WTC11 (cell line): ENCODE results near the gene NUP210.

Source experiments
- NR1H2 ChIP-seq: sonication (generic); formaldehyde crosslinking; IDR thresholded peaks from 2 replicates; pipeline ENCODE4 v1.9.0; 2021; ENCODE audit warnings: mild to moderate bottlenecking, moderate library complexity, missing genetic modification reagents
- TF ChIP-seq, protein P1 (sequence below): sonication (generic); formaldehyde crosslinking; IDR thresholded peaks from 2 replicates; pipeline ENCODE4 v1.8.1; 2023; ENCODE audit warnings: mild to moderate bottlenecking, missing genetic modification reagents, moderate library complexity

- TF ChIP-seq NR1H2 (CRISPR knock-in tag), result no peak
- TF ChIP-seq, protein P1, sequence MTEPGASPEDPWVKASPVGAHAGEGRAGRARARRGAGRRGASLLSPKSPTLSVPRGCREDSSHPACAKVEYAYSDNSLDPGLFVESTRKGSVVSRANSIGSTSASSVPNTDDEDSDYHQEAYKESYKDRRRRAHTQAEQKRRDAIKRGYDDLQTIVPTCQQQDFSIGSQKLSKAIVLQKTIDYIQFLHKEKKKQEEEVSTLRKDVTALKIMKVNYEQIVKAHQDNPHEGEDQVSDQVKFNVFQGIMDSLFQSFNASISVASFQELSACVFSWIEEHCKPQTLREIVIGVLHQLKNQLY (CRISPR knock-in tag), result no peak
Observed at GRCh38 chr3:13277860-13278531, 142.1 kb downstream of the NUP210 start.
